Suprapubic skin (tissue), 3 donors: Measurements from ENCODE around the gene PPFIA3.

ENCODE experiments used
- CTCF ChIP-seq, 2 donors: fragments of 200-600 bp in 1 of 2; fragments of 450-650 bp in 1 of 2; sonication (generic) in 1 of 2; IDR thresholded peaks; one replicate each; pipeline ENCODE4 v1.5.1; 2016 to 2019; ENCODE audit warnings: antibody characterized with exemption in 2 of 2, mild to moderate bottlenecking in 1 of 2, moderate library complexity in 1 of 2
- EP300 ChIP-seq: sonication (generic); formaldehyde crosslinking; IDR thresholded peaks from one replicate; pipeline ENCODE4 v1.6.1; 2017; ENCODE audit warnings: antibody characterized with exemption

GRCh38 chr19:49119411-49120324, at the start of gene PPFIA3:
- TF ChIP-seq EP300, result no peak
- TF ChIP-seq CTCF (IDR thresholded peaks at IDR 0.05), result no peak
